GM12878 (cell line): ENCODE results near the gene TBXT.

ENCODE experiments used
- CHD2 ChIP-seq: IDR thresholded peaks from 2 replicates; pipeline ENCODE4 v1.6.1; 2011; ENCODE audit warnings: low read depth, low read length, improper control_type of control experiment, borderline replicate concordance
- EGR1 ChIP-seq, 2 experiments: IDR thresholded peaks; 1 replicate in 1 of 2; 2 replicates in 1 of 2; pipeline ENCODE4 v1.6.1; 2011 to 2012; ENCODE audit warnings: low read depth in 2 of 2, low read length in 2 of 2, borderline replicate concordance in 1 of 2, mild to moderate bottlenecking in 1 of 2, moderate library complexity in 1 of 2
- SP1 ChIP-seq: IDR thresholded peaks from one replicate; pipeline ENCODE4 v1.6.1; 2011; ENCODE audit warnings: low read depth, low read length

DNA sequence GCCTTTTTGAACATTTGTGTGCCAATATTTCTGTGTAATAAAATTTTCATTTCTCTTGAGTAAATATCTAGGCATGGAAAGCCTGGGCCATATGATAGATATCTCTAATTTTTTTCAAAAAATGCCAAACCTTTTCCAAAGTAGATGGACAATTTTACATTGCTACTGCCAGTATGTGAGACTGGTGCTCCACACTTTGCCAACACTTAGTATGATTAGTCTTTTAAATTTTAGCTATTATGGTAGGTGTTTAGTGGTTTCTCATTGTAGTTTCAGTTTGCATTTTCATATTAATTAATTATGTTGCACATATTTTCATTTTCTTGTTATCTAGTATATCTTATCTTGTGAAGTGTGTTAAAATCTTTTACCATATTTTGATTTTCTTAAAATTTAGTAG lies 52.0 kb downstream of the TBXT start:
- no peak for TF ChIP-seq EGR1 (IDR thresholded peaks at IDR 0.05; ENCODE audit: borderline replicate concordance in 1 of 2, low read depth in 2 of 2, low read length in 2 of 2)
- TF ChIP-seq SP1 = no peak
- no peak for TF ChIP-seq CHD2
